Fibroblast of villous mesenchyme (primary cell): Measurements from ENCODE around the gene RIMS4. TPM values are rescaled to one million over a fixed set of nuclear protein-coding genes. Genes with fewer than 3 reads are reported as not detected.

Experiments
- DNase-seq: peaks from one replicate; pipeline ENCODE4 v3.0.0-alpha.2; 2010; ENCODE audit warnings: low read depth
- H3K4me3 ChIP-seq: 2 replicates; pipeline ENCODE4 v1.5.1; 2011; ENCODE audit warnings: low read depth, mild to moderate bottlenecking, low read length
- CTCF ChIP-seq: IDR thresholded peaks from 2 replicates; pipeline ENCODE4 v1.5.1; 2012; ENCODE audit warnings: low read depth, mild to moderate bottlenecking, low read length; ENCODE audit not compliant: insufficient read depth
- total RNA-seq: library from RNA; depleted of rRNA; stranded (reverse); fragments of >200 nt; gene quantifications from 2 replicates; pipeline ENCODE4 v1.2.3, GENCODE V29; 2012

The RIMS4 gene
- total RNA-seq, 1 donor: not detected

DNA sequence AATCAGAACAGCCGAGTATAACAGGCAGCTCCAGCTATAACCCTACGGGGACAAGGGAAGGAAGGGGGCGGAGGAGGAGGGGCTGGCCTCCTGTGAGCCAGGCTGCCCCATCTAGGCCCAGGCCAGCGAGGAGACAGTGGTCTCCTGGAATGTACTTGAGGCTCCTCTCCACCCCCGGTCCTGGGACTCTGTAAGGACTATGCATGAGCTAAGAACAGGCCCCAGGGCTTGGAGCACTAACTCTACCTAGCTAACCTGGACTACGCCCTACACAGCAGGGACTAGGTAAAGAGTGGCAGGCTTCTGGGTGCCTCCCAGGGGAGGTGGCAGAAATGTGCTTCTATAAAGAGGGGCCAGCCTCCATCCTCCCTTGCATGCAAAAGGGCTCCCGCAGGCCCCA lies 55.8 kb downstream of the RIMS4 start:
- H3K4me3 ChIP-seq: no peak overlapping the region
- no peak for DNase-seq
- TF ChIP-seq CTCF: no peak

GRCh38 chr20:44752099-44752931 lies 58.0 kb downstream of the RIMS4 start:
- no peak for DNase-seq
- no peak overlapping the region for H3K4me3 ChIP-seq

DNA sequence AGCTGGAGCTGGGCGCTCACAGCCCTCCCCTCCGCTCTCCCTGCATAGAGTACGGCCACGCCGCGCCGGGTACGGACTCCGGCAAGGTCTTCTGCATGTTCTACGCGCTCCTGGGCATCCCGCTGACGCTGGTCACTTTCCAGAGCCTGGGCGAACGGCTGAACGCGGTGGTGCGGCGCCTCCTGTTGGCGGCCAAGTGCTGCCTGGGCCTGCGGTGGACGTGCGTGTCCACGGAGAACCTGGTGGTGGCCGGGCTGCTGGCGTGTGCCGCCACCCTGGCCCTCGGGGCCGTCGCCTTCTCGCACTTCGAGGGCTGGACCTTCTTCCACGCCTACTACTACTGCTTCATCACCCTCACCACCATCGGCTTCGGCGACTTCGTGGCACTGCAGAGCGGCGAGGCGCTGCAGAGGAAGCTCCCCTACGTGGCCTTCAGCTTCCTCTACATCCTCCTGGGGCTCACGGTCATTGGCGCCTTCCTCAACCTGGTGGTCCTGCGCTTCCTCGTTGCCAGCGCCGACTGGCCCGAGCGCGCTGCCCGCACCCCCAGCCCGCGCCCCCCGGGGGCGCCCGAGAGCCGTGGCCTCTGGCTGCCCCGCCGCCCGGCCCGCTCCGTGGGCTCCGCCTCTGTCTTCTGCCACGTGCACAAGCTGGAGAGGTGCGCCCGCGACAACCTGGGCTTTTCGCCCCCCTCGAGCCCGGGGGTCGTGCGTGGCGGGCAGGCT lies 60.1 kb downstream of the RIMS4 start:
- no peak for DNase-seq
- no peak overlapping the region for H3K4me3 ChIP-seq
- TF ChIP-seq CTCF: peak; percentile 3

More at GRCh38 chr20:44752099-44752931, 58.0 kb downstream of the RIMS4 start:
- TF ChIP-seq CTCF: no peak

GRCh38 chr20:44748005-44748370 lies 62.4 kb downstream of the RIMS4 start:
- DNase-seq: no peak
- no peak overlapping the region for H3K4me3 ChIP-seq
- TF ChIP-seq CTCF: no peak

DNA sequence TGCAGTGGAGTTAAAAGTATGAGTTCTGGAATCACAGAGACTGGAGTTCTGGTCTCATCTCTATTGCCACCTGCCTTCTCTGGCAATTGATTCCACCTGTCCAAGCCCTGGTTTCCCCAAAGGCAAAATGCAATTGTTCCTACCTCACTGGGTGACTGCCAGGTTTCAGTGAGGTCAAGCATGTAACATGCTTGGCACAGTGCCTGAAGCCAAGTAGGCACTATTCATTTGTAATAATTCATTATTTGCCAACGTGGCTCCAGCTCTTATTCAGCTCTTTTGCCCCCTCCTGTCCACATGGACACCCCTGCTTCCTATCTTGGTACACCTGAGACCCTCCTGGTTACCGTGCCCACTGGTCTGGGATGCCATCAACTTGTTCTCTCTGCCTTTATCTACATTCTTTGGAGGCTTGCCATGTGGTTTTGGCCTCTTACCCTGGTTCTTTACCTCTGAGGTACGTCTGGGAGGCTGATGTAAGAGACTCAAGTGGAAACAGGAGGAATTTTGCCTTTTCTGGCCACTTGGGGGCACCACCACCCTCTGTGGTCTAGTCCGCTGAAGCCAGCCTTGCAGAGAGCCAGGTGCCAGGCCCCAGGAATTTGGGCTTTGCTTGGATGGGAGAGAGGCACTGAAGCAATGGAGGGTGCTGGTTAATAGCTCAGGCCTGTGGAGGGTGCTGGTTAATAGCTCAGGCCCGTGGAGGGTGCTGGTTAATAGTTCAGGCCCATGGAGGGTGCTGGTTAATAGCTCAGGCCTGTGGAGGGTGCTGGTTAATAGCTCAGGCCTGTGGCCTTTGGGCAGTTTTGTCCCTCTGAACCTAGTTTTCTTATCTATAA lies 63.0 kb downstream of the RIMS4 start:
- DNase-seq: peak; percentile 62
- TF ChIP-seq CTCF: peak; percentile 83
- H3K4me3 ChIP-seq: no peak overlapping the region

DNA sequence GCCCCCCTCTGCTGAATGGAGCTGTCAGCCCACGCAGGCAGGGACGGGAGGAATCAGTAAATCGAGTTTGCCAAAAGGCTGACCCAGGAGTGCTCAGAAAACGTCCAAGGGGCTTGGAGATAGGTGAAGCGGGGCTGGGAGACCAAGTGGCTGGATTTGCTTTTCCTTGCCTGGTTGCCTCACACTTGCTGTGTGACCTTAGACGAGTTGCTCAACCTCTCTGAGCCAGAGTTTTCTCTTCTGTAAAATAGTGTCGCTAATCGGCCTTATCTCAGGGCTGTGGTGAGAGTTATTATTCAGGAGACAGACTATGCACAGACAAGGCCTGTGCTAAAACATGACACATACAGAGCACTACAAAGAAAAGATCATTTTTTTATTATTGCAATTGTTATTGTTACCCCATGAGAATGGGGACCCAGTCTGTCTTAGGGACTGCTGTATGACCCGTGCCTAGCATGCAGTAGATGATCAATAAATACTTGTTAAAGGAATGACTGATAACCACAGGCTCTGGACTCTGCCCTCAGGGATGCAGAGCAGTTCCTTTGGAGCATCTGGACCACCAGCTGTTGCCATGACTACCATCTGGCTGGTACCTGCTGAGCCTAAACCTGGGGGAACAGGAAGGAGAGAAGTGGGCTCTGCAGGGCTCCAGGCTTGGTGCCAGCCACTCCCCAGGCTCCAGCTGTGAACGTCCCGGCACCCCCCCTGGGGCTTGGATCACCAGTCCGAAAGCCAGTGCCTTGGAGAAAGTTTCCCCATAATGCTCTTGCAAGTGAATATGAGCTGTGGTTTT lies 63.8 kb downstream of the RIMS4 start:
- DNase-seq: no peak
- H3K4me3 ChIP-seq: peak overlapping the region; percentile 50
- TF ChIP-seq CTCF: no peak
